HG02763 (cell line): ENCODE measurements around the gene ZNF630.
"Not testable (repeated sequence)": the region's sequence is repeated elsewhere in the genome, so short reads cannot be mapped to it uniquely, and the experiment has no call there.

Experiments
- ATAC-seq: cut with Tn5 transposase; IDR thresholded peaks from one replicate; pipeline ENCODE4 v1.9.1; 2021; ENCODE audit warnings: mild to moderate bottlenecking, moderate library complexity; ENCODE audit not compliant: unreplicated experiment

ZNF630 gene

DNA sequence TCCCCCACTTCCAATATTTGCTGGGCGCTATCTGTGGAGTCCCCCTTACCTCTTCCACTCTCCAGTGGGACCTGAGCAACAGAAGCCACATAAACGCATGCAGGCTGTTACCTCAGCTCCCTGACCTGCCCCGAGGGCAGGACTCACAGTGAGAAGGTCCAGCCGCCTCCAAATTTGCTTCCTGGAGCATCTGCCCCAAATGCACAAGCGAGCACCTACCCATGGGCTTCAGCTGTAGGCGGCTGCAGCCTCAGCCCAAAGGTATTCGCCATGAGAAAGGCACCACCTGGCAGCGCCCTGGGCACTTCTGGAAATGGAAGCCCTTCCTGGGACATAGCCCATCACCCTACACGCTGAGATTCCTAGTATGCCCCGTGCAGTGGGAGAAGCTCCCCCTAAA, 41.2 kb downstream of the ZNF630 start:
- no peak for ATAC-seq

DNA sequence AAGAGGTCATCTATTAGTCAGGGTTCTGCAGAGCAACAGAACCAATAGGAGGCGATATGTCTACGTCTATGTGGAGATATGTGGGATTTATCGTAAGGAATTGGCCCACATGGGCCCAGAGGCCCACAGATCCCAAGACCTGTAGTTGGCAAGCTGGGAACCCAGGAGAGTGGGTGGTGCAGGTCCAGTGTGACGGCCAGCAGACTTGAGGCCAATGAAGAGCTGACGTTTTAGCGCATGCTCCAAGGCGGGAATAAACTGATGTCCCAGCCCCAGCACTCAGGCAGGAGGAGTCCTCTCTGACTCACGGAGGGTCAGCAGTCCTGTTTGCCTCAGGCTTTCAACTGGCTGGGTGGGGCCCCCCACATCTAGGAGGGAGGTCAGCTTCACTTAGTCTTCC, 43.3 kb downstream of the ZNF630 start:
- ATAC-seq: no peak

DNA sequence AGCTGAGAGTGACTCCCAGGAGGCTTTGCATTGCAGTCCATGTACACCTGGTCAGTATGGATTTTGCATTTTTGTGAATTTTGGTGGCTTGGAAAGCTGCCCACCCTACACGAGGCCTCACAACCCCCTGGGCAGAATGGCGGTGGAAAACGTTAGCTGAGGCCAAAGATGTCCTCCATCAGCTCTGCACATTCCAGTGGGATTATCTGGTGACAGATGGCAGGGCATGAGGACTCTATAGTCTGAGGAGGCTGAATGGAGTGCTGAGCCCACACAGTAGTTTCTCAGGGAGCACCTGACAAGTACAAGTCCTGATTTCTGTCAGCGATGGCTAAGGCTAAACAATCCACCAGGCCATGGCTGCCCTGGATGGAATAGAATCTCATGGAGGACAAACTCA, 43.9 kb downstream of the ZNF630 start:
- ATAC-seq: not testable (repeated sequence)

DNA sequence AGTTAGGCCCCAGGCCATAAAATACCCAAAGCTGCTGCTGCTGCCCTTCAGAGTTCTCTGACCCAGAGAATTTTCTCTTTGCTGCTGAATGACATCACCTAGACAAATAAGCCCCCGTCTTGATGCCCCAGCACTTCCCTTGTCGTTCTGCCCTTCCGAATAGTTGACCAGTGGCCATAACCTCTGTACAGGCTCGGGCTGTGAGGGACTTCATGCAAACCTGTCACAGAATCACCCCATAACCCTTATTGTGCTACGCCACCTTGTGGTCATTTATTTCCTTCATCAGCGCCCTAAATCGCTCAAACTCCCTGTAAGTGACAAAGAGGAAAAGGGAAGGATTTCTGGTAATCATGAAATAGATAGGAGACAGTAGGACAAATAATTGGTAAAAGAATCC, 45.9 kb downstream of the ZNF630 start:
- peak; percentile 39 for ATAC-seq

DNA sequence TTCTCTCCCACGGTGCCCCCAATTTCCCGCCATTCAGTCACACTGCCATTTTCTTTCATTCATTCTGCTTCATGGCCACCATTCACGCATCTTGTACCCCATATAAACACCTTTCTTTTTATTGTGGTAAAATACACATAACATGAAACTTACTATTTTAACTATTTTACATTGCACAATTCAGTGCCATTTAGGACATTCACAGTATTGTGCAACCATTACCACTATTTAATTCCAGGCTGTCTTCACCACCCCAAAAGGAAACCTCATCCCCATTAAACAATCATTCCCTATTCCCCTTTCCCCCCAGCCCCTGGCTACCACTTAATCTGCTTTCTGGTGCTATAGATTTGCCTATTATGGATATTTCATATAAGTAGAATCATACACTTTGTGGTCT, 48.7 kb downstream of the ZNF630 start:
- ATAC-seq: no peak

DNA sequence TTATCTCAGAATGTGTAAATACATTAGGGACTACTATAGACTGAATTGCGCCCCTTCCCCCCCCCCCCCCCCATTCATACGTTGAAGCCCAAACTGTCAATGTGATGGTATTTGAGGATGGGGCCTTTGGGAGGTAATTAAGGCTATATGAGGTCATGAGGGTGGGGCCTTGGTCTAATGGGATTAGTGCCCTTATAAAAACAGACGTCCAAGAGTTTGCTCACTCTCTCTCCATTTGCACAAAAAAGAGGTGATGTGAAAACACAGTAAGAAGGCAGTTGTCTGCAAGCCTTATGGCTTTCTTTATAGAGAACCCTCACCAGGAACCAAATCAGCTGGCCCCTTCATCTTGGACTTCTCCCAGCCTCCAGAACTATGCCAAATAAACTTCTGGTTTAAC, 49.3 kb downstream of the ZNF630 start:
- no peak for ATAC-seq

DNA sequence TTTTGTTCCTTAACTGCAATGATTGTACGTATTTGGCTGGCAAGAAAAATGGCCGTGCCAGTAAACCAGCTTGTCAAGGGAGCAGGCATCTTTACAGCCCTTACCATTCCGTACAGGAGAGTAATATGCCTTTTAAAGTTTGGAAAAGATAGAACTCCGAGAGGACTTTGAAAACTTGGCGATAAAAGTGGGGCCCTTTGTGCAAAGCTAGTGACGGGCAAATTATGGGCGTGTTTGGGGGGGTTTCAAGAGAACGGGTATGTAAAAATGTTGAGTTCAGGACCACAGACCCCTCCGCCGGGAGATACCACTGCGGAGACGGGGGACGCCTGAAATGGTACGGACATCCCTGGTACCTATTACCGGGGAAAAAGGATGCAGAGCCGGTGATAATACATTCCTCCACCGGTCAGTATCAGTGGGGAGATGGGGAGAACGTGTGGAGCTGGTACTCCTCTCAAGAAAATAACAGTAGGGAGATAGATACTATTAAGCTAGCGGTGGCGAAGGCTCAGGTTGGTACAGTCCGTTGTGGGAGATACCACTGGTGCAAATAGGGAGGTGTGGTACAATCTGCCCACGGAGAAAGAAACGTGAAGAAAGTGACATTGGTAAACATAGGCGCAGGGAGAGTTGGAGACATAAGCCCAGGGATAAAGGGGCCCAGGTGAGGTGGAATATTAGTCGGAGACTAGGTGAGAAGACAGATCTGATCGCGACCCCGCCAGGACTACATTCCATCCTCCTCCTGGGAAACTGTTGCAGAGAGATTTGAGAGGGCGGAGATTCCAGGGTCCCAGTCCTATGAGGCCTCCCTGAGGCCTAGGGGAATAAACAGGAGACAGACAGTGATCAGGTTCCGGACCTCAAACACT, 50.2 kb downstream of the ZNF630 start:
- ATAC-seq: no peak

DNA sequence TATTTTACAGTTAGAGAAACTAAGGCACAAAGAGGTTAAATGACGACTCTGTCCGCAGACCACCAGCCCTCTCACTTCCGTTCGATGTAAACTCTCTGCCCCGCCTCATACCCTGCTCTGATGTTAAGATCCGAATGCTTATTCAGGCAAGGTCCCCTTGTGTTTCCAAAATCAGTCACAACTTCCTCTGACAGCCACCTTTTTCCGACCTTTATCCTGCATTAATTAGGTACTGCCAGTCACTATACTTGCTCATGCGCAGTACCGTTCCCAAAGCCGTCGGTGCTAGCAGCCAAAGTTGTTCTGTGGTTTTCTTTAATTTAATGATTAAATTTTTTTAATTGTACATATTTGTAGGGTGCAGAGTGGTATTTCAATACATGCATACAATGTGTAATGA, 51.0 kb downstream of the ZNF630 start:
- not testable (repeated sequence) for ATAC-seq

DNA sequence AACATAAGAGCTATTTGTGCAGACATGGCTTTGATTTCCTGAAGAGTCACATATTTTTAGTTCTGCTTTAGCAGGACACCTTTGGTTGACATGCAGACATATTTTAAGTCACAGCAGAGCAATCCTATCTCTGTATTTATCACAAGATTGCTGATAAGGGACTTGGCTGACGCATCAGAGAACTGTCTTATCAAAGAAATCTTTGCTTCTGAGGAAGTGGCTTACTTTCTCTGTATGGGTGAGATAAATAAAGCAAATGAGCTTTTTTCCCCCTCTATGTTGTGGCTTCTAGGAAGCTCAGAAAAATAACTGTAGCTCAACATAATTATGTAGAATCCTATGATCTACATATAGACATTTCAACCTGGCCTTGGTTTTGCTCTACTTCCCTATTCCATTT, 51.5 kb downstream of the ZNF630 start:
- not testable (repeated sequence) for ATAC-seq

DNA sequence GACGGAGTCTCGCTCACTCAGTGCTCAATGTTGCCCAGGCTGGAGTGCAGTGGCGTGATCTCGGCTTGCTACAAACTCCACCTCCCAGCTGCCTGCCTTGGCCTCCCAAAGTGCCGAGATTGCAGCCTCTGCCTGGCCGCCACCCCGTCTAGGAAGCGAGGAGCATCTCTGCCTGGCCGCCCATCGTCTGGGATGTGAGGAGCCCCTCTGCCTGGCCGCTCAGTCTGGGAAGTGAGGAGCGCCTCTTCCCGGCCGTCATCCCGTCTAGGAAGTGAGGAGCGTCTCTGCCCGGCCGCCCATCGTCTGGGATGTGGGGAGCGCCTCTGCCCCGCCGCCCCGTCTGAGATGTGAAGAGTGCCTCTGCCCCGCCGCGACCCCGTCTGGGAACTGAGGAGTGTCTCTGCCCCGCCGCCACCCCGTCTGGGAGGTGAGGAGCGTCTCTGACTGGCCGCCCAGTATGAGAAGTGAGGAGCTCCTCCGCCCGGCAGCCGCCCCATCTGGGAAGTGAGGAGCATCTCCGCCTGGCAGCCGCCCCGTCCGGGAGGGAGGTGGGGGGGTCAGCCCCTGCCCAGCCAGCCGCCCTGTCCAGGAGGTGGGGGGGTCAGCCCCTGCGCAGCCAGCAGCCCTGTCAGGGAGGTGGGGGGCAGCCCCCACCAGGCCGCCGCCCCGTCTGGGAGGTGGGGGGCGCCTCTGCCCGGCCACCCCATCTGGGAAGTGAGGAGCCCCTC, 54.7 kb downstream of the ZNF630 start:
- ATAC-seq: not testable (repeated sequence)

DNA sequence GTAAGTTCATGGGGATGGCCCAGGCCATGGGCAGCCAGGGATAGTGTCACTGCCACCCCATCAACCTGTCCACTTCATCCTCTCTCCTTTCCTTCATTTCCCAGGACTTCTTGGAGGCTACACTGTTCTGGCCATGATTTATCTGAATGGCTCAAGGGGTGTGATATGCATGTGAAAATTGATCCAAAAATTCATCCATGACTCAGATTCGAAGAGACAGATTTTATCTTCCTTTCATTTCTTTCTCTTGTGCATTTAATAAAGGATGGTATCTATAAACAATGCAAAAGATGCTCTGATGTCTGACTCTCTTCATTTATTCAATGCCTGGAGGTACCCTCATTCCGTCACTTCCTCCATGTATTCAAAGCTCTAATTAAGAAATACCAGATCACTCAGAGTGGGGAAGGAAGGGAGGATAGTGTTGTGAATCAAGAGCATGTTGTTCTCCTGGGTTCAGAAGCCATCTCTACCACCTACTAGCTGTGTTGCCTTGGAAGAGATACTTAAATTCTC, 61.9 kb downstream of the ZNF630 start:
- ATAC-seq: not testable (repeated sequence)
